NCI-H69 (cell line): Measurements from ENCODE around the gene KRT1.
A peak's percentile ranks its signal among the peaks of the same experiment; 100 is the strongest.

Source experiments
- DNase-seq: peaks from one replicate; lab custom pipeline; 2025; lab: John Stamatoyannopoulos, UW

Gene KRT1

DNA sequence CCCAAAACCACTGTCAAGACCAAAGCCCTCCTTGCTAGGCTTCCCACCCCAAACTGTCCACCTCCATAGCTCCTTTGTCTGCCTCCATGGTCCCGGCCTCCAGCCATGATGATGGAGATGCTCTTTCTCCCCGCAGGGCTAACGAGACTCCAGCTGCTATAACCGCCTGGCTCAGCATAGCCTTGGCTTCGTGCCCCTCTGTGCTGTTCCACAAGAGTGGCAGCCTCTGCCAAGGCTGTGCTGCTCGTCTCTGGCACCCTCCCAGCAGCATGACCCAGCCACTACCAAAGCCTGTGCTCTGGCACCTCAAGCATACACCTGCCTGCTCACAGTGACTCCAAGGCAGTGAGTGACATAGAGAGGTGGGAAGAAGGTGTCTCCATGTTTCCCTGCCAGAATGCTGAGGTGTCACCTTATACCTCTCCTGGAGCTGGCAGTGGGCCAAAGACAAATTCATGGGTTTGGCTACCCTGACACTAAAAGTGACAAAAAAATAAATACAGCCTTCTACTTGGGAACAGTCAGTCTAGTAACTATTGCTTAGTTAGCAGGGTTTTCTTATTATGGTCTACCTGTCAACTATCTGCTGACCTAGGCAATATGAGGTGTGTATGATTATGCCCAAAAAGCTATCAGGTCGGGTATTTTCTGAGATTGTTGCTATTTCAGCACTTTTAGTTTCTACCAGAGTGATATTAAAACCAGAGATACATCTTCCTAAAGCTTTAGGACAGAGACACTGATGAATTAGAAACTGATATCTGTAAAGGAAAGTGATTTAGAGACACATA, 45.7 kb downstream of the KRT1 start:
- peak; percentile 36 for DNase-seq

GRCh38 chr12:52633383-52633782, 46.8 kb downstream of the KRT1 start:
- DNase-seq: no peak

- DNase-seq: no peak
These were observed 47.6 kb downstream of the KRT1 start for GRCh38 chr12:52632656-52633055.

GRCh38 chr12:52631676-52632459, 48.3 kb downstream of the KRT1 start:
- no peak for DNase-seq

- DNase-seq: no peak
These were observed 48.9 kb downstream of the KRT1 start for GRCh38 chr12:52631264-52631663.

- no peak for DNase-seq
These were observed 49.5 kb downstream of the KRT1 start for GRCh38 chr12:52630599-52631200.

GRCh38 chr12:52630008-52630500, 50.2 kb downstream of the KRT1 start:
- no peak for DNase-seq

DNA sequence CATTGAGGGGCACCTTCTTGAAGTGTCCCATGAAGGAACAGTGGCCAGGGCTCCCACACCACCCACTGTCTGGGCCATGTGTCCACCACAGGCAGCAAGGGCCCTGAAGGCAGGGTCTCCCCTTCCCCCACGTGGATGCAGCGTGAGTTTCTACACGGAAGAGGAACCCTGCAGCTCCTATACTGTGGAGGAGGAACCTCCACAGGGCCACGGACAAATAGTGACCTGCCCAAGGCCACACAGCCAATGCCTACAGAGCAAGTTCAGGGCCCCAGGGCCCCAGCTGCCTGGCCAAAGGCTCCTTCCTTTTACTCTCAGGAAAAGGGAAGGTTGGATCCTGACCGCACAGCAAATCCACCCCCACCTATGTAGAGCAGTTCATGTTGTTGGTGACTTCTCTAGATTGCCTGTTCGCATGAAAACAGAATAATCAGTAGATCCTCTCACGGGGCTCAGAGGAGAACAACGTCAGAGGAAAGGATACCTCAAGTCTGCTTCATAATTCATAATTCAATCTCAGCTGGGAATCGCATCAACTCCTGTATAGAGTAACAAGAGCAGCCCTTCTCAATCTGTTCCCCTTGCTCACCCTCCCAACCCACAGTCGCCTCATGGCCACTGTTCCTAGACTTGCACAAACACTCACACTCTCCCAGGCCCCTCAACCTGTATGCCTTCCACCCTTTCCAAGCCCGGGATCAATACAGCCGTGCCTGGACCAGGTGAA, 50.8 kb downstream of the KRT1 start:
- DNase-seq: no peak

DNA sequence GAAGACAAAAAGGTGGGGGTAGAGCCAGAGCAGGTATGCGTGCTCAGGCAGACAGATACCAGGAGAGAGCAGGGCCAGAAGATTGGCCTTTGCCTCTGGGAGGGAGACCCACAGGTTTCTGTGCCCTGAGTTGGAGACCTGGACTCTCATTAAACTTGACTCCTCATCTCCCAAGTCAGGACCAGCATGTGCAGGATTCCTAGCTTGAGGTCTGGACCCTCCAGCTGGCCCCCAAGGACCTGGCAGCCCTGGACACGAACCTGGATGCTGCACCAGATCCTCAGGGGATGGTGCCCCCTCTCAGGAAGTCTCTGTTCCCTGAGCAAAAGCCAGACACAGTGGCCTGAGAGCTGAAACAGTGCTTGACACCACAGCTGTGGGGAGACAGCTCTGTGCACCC, 51.4 kb downstream of the KRT1 start:
- DNase-seq: no peak

DNA sequence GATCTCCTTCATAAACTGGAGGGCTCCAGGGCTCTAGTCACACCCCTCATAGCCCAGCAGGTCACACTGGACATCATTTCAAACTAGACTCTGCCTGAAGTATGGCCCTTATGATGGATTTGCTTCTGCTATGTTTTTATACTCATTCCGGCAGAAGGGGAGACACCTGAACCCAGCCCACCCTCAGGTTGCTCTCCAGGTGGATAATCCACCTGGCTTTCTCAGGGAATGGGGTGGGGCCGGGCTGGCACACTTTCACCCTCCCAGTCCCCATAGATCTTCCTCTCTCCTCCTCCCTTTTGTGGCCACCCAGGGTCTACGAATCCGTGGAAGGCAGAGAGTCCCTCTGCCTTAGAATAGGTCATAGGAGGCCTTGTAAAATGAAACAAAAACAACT, 52.1 kb downstream of the KRT1 start:
- DNase-seq: no peak

DNA sequence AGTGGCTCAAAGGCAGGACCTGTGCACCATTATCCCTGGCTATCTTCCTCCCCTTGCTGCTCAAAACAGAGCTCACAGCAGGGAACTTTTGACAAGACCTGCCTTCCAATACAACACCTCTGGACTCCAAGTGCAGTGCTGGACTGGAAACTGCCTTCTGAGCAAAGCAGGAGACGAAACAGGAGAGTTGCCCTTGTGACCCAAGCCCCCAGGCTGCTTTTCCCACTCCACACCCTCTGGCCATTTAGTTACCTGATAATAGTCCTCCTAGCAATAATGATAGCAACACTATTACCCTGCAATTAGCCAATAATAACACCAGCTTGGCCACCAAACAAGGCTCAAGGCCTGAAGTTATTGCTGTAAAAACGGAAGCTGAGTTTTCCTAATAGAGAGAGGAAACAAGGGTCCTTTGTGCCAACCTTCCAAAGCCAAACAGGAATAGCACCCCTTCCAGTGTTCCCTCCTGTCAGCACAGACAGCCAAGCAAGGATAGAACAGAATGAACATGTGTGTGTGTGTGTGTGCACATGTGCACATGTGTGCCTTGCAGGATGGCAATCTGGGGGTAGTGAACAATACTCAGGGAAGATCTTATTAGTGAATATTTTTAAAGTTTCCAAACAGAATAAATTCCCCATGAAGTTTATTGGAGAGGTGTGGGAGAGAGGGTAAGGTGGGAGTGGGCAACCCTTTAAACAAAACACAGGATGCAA, 52.7 kb downstream of the KRT1 start:
- DNase-seq: no peak
